Measurements from ENCODE around the gene GLTP.

DNA sequence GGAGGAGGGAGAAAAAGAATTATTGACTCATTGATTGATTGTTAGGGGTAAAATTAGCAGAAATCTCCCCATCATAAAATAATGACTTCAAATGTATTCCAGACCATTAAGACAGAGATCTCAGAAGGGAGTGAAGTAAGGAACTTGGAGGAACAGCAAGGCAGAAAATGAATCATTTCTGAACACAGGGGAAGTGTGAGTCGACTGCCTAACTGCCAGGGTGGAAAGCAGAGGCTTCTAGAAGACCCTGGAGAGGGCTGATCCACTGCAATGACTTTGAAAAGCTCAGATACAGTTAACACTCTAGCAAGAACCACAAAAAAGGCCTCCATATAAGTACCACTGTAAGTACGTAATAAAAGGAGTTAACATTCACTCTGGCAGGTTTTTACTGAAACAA is 9.7 kb downstream of the GLTP start:
- TF ChIP-seq, protein P1, sequence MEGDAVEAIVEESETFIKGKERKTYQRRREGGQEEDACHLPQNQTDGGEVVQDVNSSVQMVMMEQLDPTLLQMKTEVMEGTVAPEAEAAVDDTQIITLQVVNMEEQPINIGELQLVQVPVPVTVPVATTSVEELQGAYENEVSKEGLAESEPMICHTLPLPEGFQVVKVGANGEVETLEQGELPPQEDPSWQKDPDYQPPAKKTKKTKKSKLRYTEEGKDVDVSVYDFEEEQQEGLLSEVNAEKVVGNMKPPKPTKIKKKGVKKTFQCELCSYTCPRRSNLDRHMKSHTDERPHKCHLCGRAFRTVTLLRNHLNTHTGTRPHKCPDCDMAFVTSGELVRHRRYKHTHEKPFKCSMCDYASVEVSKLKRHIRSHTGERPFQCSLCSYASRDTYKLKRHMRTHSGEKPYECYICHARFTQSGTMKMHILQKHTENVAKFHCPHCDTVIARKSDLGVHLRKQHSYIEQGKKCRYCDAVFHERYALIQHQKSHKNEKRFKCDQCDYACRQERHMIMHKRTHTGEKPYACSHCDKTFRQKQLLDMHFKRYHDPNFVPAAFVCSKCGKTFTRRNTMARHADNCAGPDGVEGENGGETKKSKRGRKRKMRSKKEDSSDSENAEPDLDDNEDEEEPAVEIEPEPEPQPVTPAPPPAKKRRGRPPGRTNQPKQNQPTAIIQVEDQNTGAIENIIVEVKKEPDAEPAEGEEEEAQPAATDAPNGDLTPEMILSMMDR (IDR thresholded peaks at IDR 0.05): no peak
- TF ChIP-seq POLR2A (IDR thresholded peaks at IDR 0.05): no peak
